ENCODE measurements around the gene MCM6.
"Not testable (repeated sequence)": the region's sequence is repeated elsewhere in the genome, so short reads cannot be mapped to it uniquely, and the experiment has no call there.

Gene MCM6

DNA sequence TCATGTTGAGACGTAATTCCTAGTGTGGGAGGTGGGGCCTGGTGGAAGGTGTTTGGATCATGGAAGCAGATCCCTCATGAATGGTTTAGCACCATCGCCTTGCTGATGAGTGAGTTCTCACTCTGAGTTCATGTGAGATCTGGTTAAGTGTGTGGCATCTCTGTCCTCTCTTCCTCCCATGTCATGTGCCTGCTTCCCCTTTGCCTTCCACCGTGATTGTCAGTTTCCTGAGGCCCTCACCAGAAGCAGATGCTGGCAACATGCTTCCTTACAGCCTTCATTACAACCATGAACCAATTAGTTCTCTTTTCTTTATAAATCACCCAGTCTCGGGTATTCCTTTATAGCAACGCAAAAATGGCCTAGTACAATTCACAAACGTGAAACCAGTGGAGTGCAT is 14.6 kb upstream of the MCM6 start:
- Mint-ChIP-seq H3K9me3 (no peaks in the 10 kb centered on the region), H3K27me3 (peaks cover 0 to 32% of the 10 kb centered on the region in 2 donors), H3K4me1 (ENCODE audit: low read depth in 2 of 2) (no peaks in the 10 kb centered on the region), H3K36me3 (ENCODE audit: insufficient read depth) (no peaks in the 10 kb centered on the region), H3K27ac (no peak overlapping the region), H3K4me3 (no peak overlapping the region)
- ATAC-seq (replicated peaks): no peak
- DNase-seq: no peak

DNA sequence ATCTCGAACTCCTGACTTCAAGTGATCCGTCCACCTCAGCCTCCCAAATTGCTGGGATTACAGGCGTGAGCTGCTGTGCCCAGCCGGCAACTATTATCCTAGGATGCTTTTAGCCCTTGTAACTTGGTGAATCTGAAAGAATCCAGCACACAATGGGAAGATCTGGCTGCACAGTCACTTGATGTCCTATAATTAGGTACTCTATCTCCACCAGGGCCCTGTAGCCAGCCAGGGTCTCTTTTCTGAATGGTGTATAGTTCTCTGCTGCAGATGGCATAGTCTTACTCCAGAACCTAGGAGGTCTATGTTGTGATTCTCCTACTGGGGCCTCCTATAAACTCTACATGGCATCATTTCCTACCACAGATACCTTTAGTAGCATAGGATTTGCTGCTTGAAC is 13.9 kb upstream of the MCM6 start:
- Mint-ChIP-seq H3K36me3 (ENCODE audit: insufficient read depth) (no peaks in the 10 kb centered on the region), H3K27ac (no peak overlapping the region), H3K4me3 (no peak overlapping the region), H3K9me3 (no peaks in the 10 kb centered on the region), H3K27me3 (peaks cover 6 to 39% of the 10 kb centered on the region in 2 donors), H3K4me1 (ENCODE audit: low read depth in 2 of 2) (no peaks in the 10 kb centered on the region)
- ATAC-seq (replicated peaks): no peak
- DNase-seq: no peak

DNA sequence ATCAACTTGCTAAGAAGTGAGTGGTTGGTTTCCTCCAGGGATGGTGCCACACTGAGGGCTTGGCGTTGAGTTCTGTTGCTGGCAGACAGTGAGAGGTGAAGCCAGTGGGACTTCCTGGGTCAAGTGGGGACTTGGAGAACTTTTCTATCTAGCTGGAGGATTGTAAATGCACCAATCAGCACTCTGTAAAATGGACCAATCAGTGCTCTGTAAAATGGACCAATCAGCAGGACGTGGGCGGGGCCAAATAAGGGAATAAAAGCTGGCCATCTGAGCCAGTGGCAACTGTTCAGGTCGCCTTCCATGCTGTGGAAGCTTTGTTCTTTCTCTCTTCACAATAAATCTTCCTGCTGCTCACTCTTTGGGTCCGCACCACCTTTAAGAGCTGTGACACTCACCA is 12.3 kb upstream of the MCM6 start:
- not testable (repeated sequence) for ATAC-seq (replicated peaks); H3K4me3 Mint-ChIP-seq; H3K9me3 Mint-ChIP-seq; H3K36me3 Mint-ChIP-seq (ENCODE audit: insufficient read depth); H3K27ac Mint-ChIP-seq; H3K4me1 Mint-ChIP-seq (ENCODE audit: low read depth in 2 of 2); DNase-seq
- H3K27me3 Mint-ChIP-seq: peaks cover 11 to 45% of the 10 kb centered on the region in 2 donors

DNA sequence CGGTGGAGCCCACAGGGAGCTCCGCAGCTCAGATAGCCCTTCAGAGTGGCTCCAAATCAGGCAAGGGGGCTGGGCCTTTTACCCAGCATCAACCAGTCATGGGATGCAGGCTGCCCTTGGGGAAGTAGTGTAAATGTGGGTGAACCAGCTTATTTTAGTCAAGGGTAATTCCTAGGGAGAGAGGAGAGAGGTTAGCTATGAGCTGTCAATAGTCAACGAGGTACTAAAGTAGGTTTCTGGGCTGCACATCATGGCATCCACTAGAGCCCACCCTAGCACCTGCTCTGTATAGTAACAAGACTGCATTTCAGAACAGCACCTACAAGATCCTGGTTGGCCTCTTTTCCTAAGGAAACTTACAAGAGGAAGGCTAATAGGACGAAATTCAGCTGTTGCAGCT is 9.5 kb upstream of the MCM6 start:
- no peaks in the 10 kb centered on the region for H3K36me3 Mint-ChIP-seq (ENCODE audit: insufficient read depth)
- H3K27ac Mint-ChIP-seq: no peak overlapping the region
- H3K4me1 Mint-ChIP-seq (ENCODE audit: low read depth in 2 of 2): no peaks in the 10 kb centered on the region
- no peak for DNase-seq
- H3K4me3 Mint-ChIP-seq: no peak overlapping the region
- no peaks in the 10 kb centered on the region for H3K9me3 Mint-ChIP-seq
- H3K27me3 Mint-ChIP-seq: peaks cover 23 to 53% of the 10 kb centered on the region in 2 donors
- ATAC-seq (replicated peaks): no peak

DNA sequence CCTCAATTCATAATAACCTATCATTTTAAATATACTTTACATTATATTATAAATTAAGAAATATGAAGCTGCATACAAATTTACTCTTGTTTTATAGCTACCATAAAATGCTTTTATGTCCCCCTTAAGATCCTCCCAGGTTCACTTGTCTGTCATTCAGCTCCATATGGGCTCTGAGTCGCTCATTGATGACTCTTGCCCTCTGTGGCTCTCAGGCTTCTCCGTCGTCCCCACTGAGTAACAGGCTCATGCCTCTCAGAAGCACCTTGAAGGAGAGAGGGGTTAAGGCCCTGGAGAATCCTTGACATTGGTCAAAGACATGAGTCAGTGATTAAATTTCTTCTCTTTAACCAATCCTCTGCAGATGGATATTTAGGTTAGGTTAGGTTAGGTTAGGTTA is 6.2 kb upstream of the MCM6 start:
- Mint-ChIP-seq H3K9me3 (no peaks in the 10 kb centered on the region), H3K27me3 (peaks cover 23 to 34% of the 10 kb centered on the region in 2 donors), H3K36me3 (ENCODE audit: insufficient read depth) (peaks cover 7% of the 10 kb centered on the region), H3K4me1 (ENCODE audit: low read depth in 2 of 2) (no peaks in the 10 kb centered on the region), H3K4me3 (no peak overlapping the region), H3K27ac (no peak overlapping the region)
- DNase-seq (no peak), ATAC-seq (replicated peaks) (no peak)

DNA sequence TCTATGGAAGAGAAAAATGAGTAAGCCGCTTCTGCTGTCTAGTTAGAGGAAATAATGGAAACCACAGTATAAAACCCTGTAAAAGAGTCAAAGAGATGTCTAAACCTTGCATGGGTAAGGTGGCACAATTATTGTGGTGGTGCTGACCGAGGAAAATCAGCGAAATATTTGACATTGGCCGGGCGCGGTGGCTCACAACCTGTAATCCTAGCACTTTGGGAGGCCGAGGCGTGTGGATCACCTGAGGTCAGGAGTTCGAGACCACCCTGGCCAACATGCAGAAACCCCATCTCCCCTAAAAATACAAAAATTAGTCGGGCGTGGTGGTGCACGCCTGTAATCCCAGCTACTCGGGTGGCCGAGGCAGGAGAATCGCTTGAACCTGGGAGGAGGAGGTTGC is 527 bp upstream of the MCM6 start:
- DNase-seq, H3K27me3 Mint-ChIP-seq, H3K9me3 Mint-ChIP-seq: not testable (repeated sequence)
- H3K4me1 Mint-ChIP-seq (ENCODE audit: low read depth in 2 of 2): peaks cover 23 to 28% of the 10 kb centered on the region in 2 donors
- peaks cover 33% of the 10 kb centered on the region for H3K36me3 Mint-ChIP-seq (ENCODE audit: insufficient read depth)
- peak; percentile 3 for ATAC-seq (replicated peaks)
- H3K27ac Mint-ChIP-seq: peak overlapping the region; percentile 96 to 97
- peak overlapping the region; percentile 93 to 94 for H3K4me3 Mint-ChIP-seq

DNA sequence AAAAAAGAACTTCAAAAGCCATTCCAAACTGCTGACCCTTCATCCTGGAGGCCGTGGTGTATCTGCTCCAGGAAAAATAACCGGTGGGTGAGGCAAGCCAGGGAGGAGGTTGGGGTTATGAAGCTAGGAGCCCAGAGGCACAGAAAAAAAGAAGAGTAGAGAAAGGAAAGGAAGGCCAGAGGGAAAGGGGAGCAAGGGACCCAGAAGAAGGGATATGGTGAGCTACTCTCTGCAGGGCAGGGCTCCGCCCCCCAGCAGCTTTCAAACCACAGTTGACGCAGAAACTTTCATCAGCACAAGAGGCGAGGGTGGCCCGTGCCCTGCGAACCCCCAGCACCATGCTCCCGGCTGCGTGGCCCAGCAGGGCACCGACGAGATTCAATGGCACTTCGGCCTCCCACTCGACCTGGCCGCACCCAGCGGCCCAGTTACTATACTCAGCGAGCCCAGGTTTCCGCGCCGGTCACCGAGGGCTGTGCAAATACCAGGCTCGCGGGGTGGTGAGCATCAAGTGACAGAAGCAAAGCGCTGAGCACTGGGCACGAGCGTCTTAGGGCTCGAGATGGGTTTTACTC is 665 bp downstream of the MCM6 start:
- H3K4me3 Mint-ChIP-seq: peak overlapping the region; percentile 93 to 94
- ATAC-seq (replicated peaks): peak; percentile 82

DNA sequence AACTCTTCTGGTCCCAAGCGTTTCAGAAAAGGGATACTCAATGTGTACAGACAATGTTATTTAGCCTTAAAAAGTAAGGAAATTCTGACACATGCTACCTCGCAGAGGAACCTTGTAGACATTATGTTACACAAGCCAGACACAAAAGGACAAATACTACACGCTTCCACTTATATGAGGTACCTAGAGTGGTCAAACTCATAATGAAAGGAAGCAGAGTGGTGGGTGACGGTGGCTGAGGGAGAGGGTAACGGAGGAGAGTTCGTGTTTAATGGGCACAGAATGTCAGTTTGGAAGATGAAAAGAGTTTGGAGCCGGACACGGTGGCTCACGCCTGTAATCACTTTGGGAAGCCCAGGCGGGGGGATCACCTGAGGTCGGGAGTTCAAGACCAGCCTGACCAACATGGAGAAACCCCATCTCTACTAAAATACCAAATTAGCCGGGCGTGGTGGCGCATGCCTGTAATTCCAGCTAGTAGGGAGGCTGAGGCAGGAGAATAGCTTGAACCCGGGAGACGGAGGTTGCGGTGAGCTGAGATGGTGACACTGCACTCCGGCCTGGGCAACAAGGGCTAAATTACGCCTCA is 1.4 kb downstream of the MCM6 start:
- Mint-ChIP-seq H3K4me1 (ENCODE audit: low read depth in 2 of 2) (peaks cover 23 to 28% of the 10 kb centered on the region in 2 donors), H3K27me3 (no peaks in the 10 kb centered on the region), H3K36me3 (ENCODE audit: insufficient read depth) (peaks cover 37% of the 10 kb centered on the region), H3K4me3 (peak overlapping the region; percentile 93 to 94), H3K9me3 (no peaks in the 10 kb centered on the region), H3K27ac (peak overlapping the region; percentile 96 to 97)
- DNase-seq (peak in 1 of 3 experiments; percentile 5), ATAC-seq (replicated peaks) (no peak)

More for the DNA sequence above, 665 bp downstream of the MCM6 start:
- Mint-ChIP-seq H3K9me3 (no peaks in the 10 kb centered on the region), H3K36me3 (ENCODE audit: insufficient read depth) (peaks cover 33% of the 10 kb centered on the region), H3K27ac (peak overlapping the region; percentile 96 to 97), H3K4me1 (ENCODE audit: low read depth in 2 of 2) (peaks cover 23 to 28% of the 10 kb centered on the region in 2 donors), H3K27me3 (no peaks in the 10 kb centered on the region)
- DNase-seq: peak; percentile 71 to 79 (median 71)

DNA sequence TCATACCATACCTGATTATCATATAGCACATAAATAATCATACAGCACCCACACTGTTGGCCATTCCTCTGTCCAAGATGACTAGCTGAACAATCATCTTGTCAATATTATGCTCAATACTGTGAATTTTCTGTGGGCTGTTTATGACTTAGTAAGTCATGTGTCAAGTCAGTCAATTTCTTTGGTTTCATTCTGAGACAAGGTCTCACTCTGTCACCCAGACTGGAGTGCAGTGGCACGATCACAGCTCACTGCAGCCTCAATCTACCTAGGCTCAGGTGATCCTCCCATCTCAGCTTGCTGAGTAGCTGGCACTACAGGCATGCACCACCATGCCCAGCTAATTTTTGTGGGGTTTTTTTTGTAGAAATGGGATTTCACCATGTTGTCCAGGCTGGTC is 5.7 kb downstream of the MCM6 start:
- H3K9me3 Mint-ChIP-seq: no peaks in the 10 kb centered on the region
- no peak overlapping the region for H3K4me3 Mint-ChIP-seq
- H3K27me3 Mint-ChIP-seq: no peaks in the 10 kb centered on the region
- no peak for DNase-seq
- H3K27ac Mint-ChIP-seq: no peak overlapping the region
- no peak for ATAC-seq (replicated peaks)
- H3K36me3 Mint-ChIP-seq (ENCODE audit: insufficient read depth): peaks cover 52% of the 10 kb centered on the region
- H3K4me1 Mint-ChIP-seq (ENCODE audit: low read depth in 2 of 2): peaks cover 17 to 29% of the 10 kb centered on the region in 2 donors

DNA sequence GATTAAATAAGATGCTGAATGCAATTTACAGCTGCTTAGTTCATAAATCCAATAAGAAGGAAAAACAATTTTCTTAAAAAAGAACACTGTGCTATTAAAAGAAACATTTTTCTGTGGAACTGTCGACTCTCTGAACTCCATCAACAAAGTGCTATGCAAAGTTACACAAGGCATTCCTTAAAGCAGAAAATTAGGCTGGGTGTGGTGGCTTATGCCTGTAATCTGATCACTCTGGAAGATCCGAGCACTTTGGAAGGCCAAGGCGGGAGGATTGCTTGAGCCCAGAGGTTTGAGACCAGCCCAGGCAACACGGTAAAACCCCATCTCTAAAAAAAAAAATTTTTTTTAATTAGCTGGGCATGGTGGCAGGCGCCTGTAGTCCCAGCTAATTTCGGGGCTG is 13.0 kb downstream of the MCM6 start:
- Mint-ChIP-seq H3K36me3 (ENCODE audit: insufficient read depth) (peaks cover 70% of the 10 kb centered on the region), H3K27me3 (no peaks in the 10 kb centered on the region), H3K9me3 (no peaks in the 10 kb centered on the region), H3K4me3 (no peak overlapping the region), H3K4me1 (ENCODE audit: low read depth in 2 of 2) (peaks cover 3 to 11% of the 10 kb centered on the region in 2 donors), H3K27ac (peak overlapping the region in 1 of 2 donors; percentile 25)
- ATAC-seq (replicated peaks) (no peak), DNase-seq (no peak)

DNA sequence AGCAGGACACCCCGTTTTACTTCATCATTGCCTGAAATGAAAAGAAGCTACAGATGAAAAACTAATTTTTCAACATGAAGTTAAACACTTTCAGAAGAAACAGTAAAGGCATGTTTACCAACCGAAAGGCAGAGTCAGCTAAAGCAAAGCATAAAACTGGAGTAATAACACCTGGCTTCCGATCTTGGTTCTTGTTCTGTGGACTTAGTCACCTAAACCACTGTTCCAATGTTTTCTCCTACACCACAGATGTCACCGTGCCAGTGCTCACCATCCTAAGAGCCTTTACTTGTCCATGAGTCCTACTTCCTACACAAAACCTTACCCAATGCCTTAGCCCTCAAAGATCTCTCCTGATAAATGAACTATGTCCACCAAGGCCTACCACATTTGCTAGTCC is 13.5 kb downstream of the MCM6 start:
- no peak overlapping the region for H3K4me3 Mint-ChIP-seq
- H3K36me3 Mint-ChIP-seq (ENCODE audit: insufficient read depth): peaks cover 69% of the 10 kb centered on the region
- H3K4me1 Mint-ChIP-seq (ENCODE audit: low read depth in 2 of 2): peaks cover 1 to 7% of the 10 kb centered on the region in 2 donors
- no peaks in the 10 kb centered on the region for H3K9me3 Mint-ChIP-seq
- DNase-seq (no peak), ATAC-seq (replicated peaks) (no peak)
- H3K27ac Mint-ChIP-seq: peak overlapping the region in 1 of 2 donors; percentile 25
- no peaks in the 10 kb centered on the region for H3K27me3 Mint-ChIP-seq

DNA sequence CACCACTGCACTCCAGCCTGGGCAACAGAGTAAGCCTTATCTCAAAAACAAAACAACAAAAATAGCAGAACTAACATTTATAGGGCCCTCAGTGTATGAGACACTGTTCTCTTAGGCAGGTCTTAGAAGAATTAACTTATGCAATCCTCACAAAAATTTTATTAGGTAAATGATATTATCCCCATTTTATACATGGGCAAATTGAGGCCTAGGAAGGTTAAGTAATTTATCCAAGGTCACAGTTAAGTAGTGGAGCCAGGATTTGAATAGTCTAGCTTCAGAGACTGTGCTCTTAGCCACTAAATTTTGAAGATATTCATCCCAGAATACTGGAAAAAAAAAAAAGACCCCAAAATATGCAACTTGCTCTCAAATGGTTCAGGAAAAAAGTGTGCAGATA is 22.8 kb downstream of the MCM6 start:
- H3K27me3 Mint-ChIP-seq: no peaks in the 10 kb centered on the region
- ATAC-seq (replicated peaks) (no peak), DNase-seq (no peak)
- H3K4me3 Mint-ChIP-seq: no peak overlapping the region
- H3K4me1 Mint-ChIP-seq (ENCODE audit: low read depth in 2 of 2): no peaks in the 10 kb centered on the region
- H3K9me3 Mint-ChIP-seq: no peaks in the 10 kb centered on the region
- peaks cover 56% of the 10 kb centered on the region for H3K36me3 Mint-ChIP-seq (ENCODE audit: insufficient read depth)
- H3K27ac Mint-ChIP-seq: no peak overlapping the region

DNA sequence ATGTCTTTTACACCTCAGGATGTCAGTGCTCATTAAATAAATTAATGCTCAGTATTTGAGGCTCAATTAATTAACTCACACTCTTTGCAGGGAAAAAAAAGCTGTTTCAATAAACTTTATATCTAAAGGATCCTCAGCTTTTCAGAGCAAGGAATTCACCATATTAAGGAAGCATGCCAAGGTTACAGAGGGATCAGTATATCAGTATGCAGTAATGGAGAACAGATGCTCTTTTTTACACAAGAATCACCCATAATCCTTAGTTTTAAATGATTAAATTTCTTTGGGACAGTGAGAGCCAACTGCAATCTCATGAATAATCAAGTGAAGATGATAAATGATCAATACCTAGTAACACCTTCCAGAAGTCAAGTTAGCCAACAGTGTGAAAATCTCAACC is 24.4 kb downstream of the MCM6 start:
- Mint-ChIP-seq H3K4me1 (ENCODE audit: low read depth in 2 of 2) (no peaks in the 10 kb centered on the region), H3K27ac (no peak overlapping the region), H3K27me3 (no peaks in the 10 kb centered on the region), H3K9me3 (no peaks in the 10 kb centered on the region), H3K36me3 (ENCODE audit: insufficient read depth) (peaks cover 65% of the 10 kb centered on the region), H3K4me3 (no peak overlapping the region)
- DNase-seq: no peak
- no peak for ATAC-seq (replicated peaks)

DNA sequence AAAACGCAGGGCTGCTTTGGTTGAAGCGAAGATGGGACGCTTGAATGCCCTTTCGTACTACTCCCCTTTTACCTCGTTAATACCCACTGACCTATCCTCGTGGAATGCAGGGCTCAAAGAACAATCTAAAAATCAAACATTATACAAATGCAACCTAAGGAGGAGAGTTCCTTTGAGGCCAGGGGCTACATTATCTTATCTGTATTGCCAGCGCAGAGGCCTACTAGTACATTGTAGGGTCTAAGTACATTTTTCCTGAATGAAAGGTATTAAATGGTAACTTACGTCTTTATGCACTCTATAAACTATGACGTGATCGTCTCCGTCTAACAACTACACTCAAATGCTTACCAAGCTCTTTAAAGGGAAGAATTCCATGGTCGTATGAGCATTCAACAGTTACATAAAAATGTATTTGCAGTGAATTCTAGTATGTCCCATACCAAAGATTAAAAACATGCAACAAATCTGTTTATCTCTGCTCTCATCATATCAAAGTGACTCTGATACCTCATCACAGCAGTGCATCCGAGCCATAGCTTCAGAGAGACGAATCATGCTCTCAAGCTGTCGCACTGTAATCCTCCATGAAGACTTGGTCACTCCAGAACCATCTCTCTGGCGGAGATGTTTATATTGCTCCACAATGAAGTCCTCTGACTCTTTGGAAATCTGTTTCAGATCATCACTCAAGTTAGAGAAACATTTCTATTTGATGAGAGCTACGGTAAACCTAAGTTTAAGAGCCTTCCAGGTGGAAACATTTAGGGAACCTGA is 25.2 kb downstream of the MCM6 start:
- Mint-ChIP-seq H3K9me3 (no peaks in the 10 kb centered on the region), H3K27ac (no peak overlapping the region), H3K36me3 (ENCODE audit: insufficient read depth) (peaks cover 65% of the 10 kb centered on the region), H3K4me3 (no peak overlapping the region), H3K4me1 (ENCODE audit: low read depth in 2 of 2) (no peaks in the 10 kb centered on the region), H3K27me3 (no peaks in the 10 kb centered on the region)
- ATAC-seq (replicated peaks) (no peak), DNase-seq (no peak)
